ENCODE data around the gene ANKRD17.
A peak's percentile ranks its signal among the peaks of the same experiment; 100 is the strongest.
"Not testable (repeated sequence)": the region's sequence is repeated elsewhere in the genome, so short reads cannot be mapped to it uniquely, and the experiment has no call there.

Gene ANKRD17

GRCh38 chr4:73258686-73259570, at the start of gene ANKRD17:
ANKRD17 (minus strand) TSS chr4:73258798; CDS start chr4:73258668, 130 bp downstream.
- DNase-seq (ENCODE audit: low spot score): peak; percentile 92

GRCh38 chr4:73308286-73308685, 49.7 kb upstream of the ANKRD17 start:
- DNase-seq (ENCODE audit: low spot score): peak; percentile 69

- no peak for DNase-seq (ENCODE audit: low spot score)
Observed at GRCh38 chr4:73303711-73304110, 45.1 kb upstream of the ANKRD17 start.

GRCh38 chr4:73299548-73300280, 41.1 kb upstream of the ANKRD17 start:
- no peak for DNase-seq (ENCODE audit: low spot score)

GRCh38 chr4:73292661-73293060, 34.1 kb upstream of the ANKRD17 start:
- not testable (repeated sequence) for DNase-seq (ENCODE audit: low spot score)

GRCh38 chr4:73281982-73282381, 23.4 kb upstream of the ANKRD17 start:
- no peak for DNase-seq (ENCODE audit: low spot score)

GRCh38 chr4:73281396-73281795, 22.8 kb upstream of the ANKRD17 start:
- DNase-seq (ENCODE audit: low spot score): peak; percentile 3

- DNase-seq (ENCODE audit: low spot score): no peak
Observed at GRCh38 chr4:73277201-73277600, 18.6 kb upstream of the ANKRD17 start.

GRCh38 chr4:73275318-73275654, 16.7 kb upstream of the ANKRD17 start:
- no peak for DNase-seq (ENCODE audit: low spot score)

GRCh38 chr4:73272816-73273215, 14.2 kb upstream of the ANKRD17 start:
- DNase-seq (ENCODE audit: low spot score): no peak

- no peak for DNase-seq (ENCODE audit: low spot score)
Observed at GRCh38 chr4:73267050-73267449, 8.5 kb upstream of the ANKRD17 start.

- DNase-seq (ENCODE audit: low spot score): peak; percentile 4
Observed at GRCh38 chr4:73259571-73260090, 1.0 kb upstream of the ANKRD17 start.

- DNase-seq (ENCODE audit: low spot score): no peak
Observed at GRCh38 chr4:73258436-73258685, 237 bp downstream of the ANKRD17 start.

GRCh38 chr4:73257651-73258435, 755 bp downstream of the ANKRD17 start:
- peak; percentile 26 for DNase-seq (ENCODE audit: low spot score)

GRCh38 chr4:73257234-73257633, 1.4 kb downstream of the ANKRD17 start:
- DNase-seq (ENCODE audit: low spot score): peak; percentile 87

- DNase-seq (ENCODE audit: low spot score): not testable (repeated sequence)
Observed at GRCh38 chr4:73255847-73256246, 2.8 kb downstream of the ANKRD17 start.

GRCh38 chr4:73252001-73252400, 6.6 kb downstream of the ANKRD17 start:
- DNase-seq (ENCODE audit: low spot score): no peak

- DNase-seq (ENCODE audit: low spot score): no peak
Observed at GRCh38 chr4:73251384-73251783, 7.2 kb downstream of the ANKRD17 start.

- no peak for DNase-seq (ENCODE audit: low spot score)
Observed at GRCh38 chr4:73250642-73251041, 8.0 kb downstream of the ANKRD17 start.

- DNase-seq (ENCODE audit: low spot score): no peak
Observed at GRCh38 chr4:73248821-73249220, 9.8 kb downstream of the ANKRD17 start.

- DNase-seq (ENCODE audit: low spot score): no peak
Observed at GRCh38 chr4:73248416-73248815, 10.2 kb downstream of the ANKRD17 start.

- DNase-seq (ENCODE audit: low spot score): no peak
Observed at GRCh38 chr4:73247100-73247499, 11.5 kb downstream of the ANKRD17 start.

Measured in Ammon's horn (tissue), 1 donor.